Measurements from ENCODE around the gene FBXO22.

- TF ChIP-seq CTCF (IDR thresholded peaks at IDR 0.05; ENCODE audit: insufficient read depth, low read length, poor library complexity, severe bottlenecking) = no peak
- no peak for TF ChIP-seq EZH2phosphoT487 (conservative IDR thresholded peaks at IDR 0.05; ENCODE audit: low read length)
Observed at GRCh38 chr15:75985971-75986370, 82.3 kb downstream of the FBXO22 start.
